Measurements from ENCODE around the gene POLE.

DNA sequence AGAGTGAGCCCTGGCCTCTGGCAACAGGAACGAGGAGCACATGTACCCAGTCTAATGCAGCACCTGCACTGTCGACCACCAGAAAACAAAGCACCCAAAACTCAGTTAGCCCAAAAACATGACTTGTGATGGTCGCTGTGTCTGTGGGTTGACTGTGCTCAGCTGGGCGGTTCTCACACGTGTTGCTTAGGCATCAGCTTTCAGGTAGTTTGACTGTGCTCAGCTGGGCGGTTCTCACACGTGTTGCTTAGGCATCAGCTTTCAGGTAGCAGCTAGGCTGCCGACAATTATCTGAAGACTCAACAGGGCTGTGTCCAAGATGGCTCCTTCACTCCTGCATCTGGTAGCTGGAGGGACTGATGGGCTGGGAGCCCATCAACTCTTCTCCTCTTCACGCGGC lies 75.5 kb downstream of the POLE start:
- TF ChIP-seq POLR2A (IDR thresholded peaks at IDR 0.05; ENCODE audit: low read depth, low read length) (no peak), POLR2AphosphoS5 (IDR thresholded peaks at IDR 0.05; ENCODE audit: low read depth, low read length) (no peak)

Data from GM12891 (cell line).